GM12873 (cell line): Measurements from ENCODE around the gene FAM111A.

ENCODE experiments used
- CTCF ChIP-seq: IDR thresholded peaks from 2 replicates; pipeline ENCODE4 v1.5.1; 2012; ENCODE audit warnings: low read depth, mild to moderate bottlenecking, moderate library complexity, low read length, control low read depth; ENCODE audit not compliant: insufficient read depth; ENCODE audit errors: missing control alignments

The FAM111A gene

GRCh38 chr11:59142530-59143507 is at the start of gene FAM111A:
TSS of gene FAM111A (plus strand) at chr11:59142856. CDS start at chr11:59148873, 6,017 bp downstream.
- peak; percentile 38 for TF ChIP-seq CTCF

- peak; percentile 70 for TF ChIP-seq CTCF
Observed at GRCh38 chr11:59097113-59097708, 45.4 kb upstream of the FAM111A start.

GRCh38 chr11:59102259-59102765 is 40.3 kb upstream of the FAM111A start:
- TF ChIP-seq CTCF: peak; percentile 59

- TF ChIP-seq CTCF: no peak
Observed at GRCh38 chr11:59106363-59107336, 36.0 kb upstream of the FAM111A start, which contains the start of gene FAM111B. TSS of gene FAM111B (plus strand) at chr11:59107237. CDS start at chr11:59109626, 2,389 bp downstream.

GRCh38 chr11:59112494-59112893 is 30.2 kb upstream of the FAM111A start:
- no peak for TF ChIP-seq CTCF

- TF ChIP-seq CTCF: no peak
Observed at GRCh38 chr11:59114344-59114743, 28.3 kb upstream of the FAM111A start.
